MM.1S (cell line): ENCODE measurements around the gene C3orf18.

Experiments used
- DNase-seq: peaks from one replicate; pipeline ENCODE4 v3.0.0-alpha.2; 2015
- H2AFZ ChIP-seq: fragments of 300-600 bp; sonication (generic); 2 replicates; pipeline ENCODE4 v1.6.0; 2016; ENCODE audit warnings: antibody characterized with exemption, low read length
- H3F3A ChIP-seq: fragments of 300-600 bp; sonication (generic); 2 replicates; pipeline ENCODE4 v1.6.1; 2016; ENCODE audit warnings: mild to moderate bottlenecking, antibody characterized with exemption, low read length, moderate library complexity, mixed read lengths; ENCODE audit not compliant: insufficient read depth
- H3K27ac ChIP-seq: fragments of 300-600 bp; sonication (generic); 2 replicates; pipeline ENCODE4 v1.5.1; 2016; ENCODE audit warnings: mild to moderate bottlenecking, low read length
- H3K27me3 ChIP-seq: fragments of 300-600 bp; sonication (generic); replicated peaks from 2 replicates; pipeline ENCODE4 v1.6.0; 2016; ENCODE audit warnings: low read length; ENCODE audit not compliant: insufficient read depth
- H3K36me3 ChIP-seq: fragments of 300-600 bp; sonication (generic); replicated peaks from 2 replicates; pipeline ENCODE4 v1.6.1; 2016; ENCODE audit warnings: mild to moderate bottlenecking, low read length, mixed read lengths; ENCODE audit not compliant: insufficient read depth
- H3K4me1 ChIP-seq: fragments of 300-600 bp; sonication (generic); 2 replicates; pipeline ENCODE4 v1.6.1; 2016; ENCODE audit warnings: low read length, mixed read lengths
- H3K4me2 ChIP-seq: fragments of 300-600 bp; sonication (generic); 2 replicates; pipeline ENCODE4 v1.6.0; 2016; ENCODE audit warnings: low read depth, low read length
- H3K4me3 ChIP-seq: fragments of 300-600 bp; sonication (generic); 2 replicates; pipeline ENCODE4 v1.5.1; 2016; ENCODE audit warnings: low read length, mixed read lengths
- H3K79me2 ChIP-seq: fragments of 300-600 bp; sonication (generic); 2 replicates; pipeline ENCODE4 v1.6.1; 2016; ENCODE audit warnings: mixed run types, low read length, mixed read lengths
- H3K9ac ChIP-seq: fragments of 300-600 bp; sonication (generic); 2 replicates; pipeline ENCODE4 v1.6.1; 2016; ENCODE audit warnings: low read length, mixed read lengths
- H3K9me2 ChIP-seq: fragments of 300-600 bp; sonication (generic); replicated peaks from 2 replicates; pipeline ENCODE4 v1.6.1; 2016; ENCODE audit warnings: mild to moderate bottlenecking, low read length, mixed read lengths; ENCODE audit not compliant: insufficient read depth
- H3K9me3 ChIP-seq: fragments of 300-600 bp; sonication (generic); replicated peaks from 2 replicates; pipeline ENCODE4 v1.6.1; 2016; ENCODE audit warnings: mild to moderate bottlenecking, low read length, mixed read lengths; ENCODE audit not compliant: insufficient read depth
- H4K20me1 ChIP-seq: fragments of 300-600 bp; sonication (generic); 2 replicates; pipeline ENCODE4 v1.6.1; 2016; ENCODE audit warnings: mild to moderate bottlenecking, low read length, moderate library complexity, mixed read lengths; ENCODE audit not compliant: insufficient read depth
- EZH2 ChIP-seq: fragments of 300-600 bp; sonication (generic); optimal IDR thresholded peaks from 2 replicates; pipeline ENCODE3; 2017; ENCODE audit warnings: low read depth, mild to moderate bottlenecking, antibody characterized with exemption, low read length, mixed read lengths
- EZH2phosphoT487 ChIP-seq: fragments of 300-600 bp; sonication (generic); IDR thresholded peaks from 2 replicates; pipeline ENCODE4 v1.6.1; 2018; ENCODE audit warnings: antibody characterized with exemption, low read length
- TF ChIP-seq, protein P1 (sequence below): fragments of 300-600 bp; sonication (generic); IDR thresholded peaks from 2 replicates; pipeline ENCODE4 v1.5.1; 2016; ENCODE audit warnings: antibody characterized with exemption, low read length, mixed read lengths

The C3orf18 gene

DNA sequence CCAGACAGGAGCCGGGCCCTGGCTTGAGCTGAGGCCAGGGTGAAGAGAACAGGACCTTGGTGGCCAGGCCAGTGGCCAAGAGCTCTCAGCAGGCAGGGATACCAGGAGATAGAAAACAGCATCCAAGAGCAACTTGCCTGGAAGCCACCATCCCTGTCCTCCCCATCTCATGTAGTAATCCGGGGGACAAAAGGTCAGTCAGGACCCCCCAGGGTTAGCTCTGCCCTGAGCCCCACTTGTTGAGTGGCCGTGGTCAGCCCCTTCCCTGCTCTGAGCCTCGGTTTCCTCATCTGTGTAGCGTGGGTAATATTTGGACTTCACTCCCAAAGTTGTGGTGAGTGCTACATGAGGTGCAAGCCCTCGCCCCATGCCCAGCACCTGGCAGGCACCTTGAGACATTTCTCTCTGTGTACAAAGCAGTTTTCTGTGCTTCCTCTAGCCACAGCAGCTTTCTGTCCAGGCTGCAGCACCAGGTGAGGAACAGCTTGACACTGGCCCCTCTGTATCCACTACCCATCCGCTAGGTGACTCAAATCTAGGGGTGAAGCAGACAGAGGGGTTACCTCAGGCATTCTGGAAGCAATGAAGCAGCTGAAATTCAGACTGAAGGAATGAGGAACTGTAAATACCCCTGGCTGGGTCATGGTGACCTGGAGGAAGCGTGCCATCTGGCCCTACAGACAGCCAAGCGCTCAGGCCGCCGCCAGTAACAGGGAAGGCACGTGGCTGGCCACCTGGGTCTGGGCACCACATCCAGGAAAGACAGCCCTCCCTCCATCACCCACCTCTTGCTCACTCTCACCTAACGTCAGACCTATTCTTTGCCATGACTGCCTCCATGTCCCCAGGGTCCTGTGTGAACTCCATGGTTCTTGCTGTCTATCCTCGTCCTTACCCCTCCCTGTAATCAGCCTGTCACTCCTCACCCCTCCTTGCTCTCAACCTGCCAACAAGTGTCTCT, 37.4 kb upstream of the C3orf18 start:
- Histone ChIP-seq H3F3A (no peaks in the 10 kb centered on the region), H3K9me2 (no peaks in the 10 kb centered on the region), H4K20me1 (no peaks in the 10 kb centered on the region), H3K79me2 (no peaks in the 10 kb centered on the region), H3K4me3 (no peak overlapping the region), H3K27ac (peak overlapping the region; percentile 13; the same call in 1 of the 2 replicates), H3K9me3 (no peaks in the 10 kb centered on the region), H2AFZ (no peak overlapping the region), H3K36me3 (no peaks in the 10 kb centered on the region), H3K4me2 (no peak overlapping the region), H3K9ac (no peak overlapping the region), H3K4me1 (peaks cover 11% of the 10 kb centered on the region), H3K27me3 (no peaks in the 10 kb centered on the region)
- TF ChIP-seq EZH2phosphoT487: no peak
- TF ChIP-seq EZH2: no peak
- TF ChIP-seq, protein P1, sequence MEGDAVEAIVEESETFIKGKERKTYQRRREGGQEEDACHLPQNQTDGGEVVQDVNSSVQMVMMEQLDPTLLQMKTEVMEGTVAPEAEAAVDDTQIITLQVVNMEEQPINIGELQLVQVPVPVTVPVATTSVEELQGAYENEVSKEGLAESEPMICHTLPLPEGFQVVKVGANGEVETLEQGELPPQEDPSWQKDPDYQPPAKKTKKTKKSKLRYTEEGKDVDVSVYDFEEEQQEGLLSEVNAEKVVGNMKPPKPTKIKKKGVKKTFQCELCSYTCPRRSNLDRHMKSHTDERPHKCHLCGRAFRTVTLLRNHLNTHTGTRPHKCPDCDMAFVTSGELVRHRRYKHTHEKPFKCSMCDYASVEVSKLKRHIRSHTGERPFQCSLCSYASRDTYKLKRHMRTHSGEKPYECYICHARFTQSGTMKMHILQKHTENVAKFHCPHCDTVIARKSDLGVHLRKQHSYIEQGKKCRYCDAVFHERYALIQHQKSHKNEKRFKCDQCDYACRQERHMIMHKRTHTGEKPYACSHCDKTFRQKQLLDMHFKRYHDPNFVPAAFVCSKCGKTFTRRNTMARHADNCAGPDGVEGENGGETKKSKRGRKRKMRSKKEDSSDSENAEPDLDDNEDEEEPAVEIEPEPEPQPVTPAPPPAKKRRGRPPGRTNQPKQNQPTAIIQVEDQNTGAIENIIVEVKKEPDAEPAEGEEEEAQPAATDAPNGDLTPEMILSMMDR: no peak
- no peak for DNase-seq

DNA sequence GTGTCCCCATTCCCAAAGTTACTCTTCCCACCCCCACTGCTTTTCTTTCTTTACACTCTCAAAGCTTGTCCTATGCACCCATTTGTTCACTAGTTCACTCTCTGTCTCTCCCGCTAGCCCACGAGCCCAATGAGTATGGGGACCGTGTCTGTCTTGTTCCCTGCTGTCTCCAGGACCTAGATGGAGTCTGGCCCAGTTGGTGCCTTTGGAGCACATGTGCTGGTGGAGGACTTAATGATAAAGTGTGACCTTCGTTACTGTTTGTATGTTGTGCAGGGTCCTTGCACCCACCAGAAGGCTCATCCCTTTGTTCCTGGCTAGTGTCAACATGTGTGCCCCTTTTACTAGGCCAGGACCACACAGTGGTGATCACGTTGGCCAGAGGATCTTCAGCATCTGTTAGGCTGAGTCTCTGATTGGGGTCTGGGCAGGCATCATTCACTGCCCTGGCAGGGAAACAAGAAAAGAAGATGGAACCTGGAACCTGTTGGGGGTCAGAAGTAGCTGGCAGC, 36.6 kb upstream of the C3orf18 start:
- H3K9ac ChIP-seq: no peak overlapping the region
- H2AFZ ChIP-seq: no peak overlapping the region
- TF ChIP-seq, protein P1: no peak
- TF ChIP-seq EZH2phosphoT487: no peak
- no peak for TF ChIP-seq EZH2
- DNase-seq: no peak
- no peaks in the 10 kb centered on the region for H3K9me3 ChIP-seq
- H3F3A ChIP-seq: no peaks in the 10 kb centered on the region
- no peaks in the 10 kb centered on the region for H3K36me3 ChIP-seq
- H3K4me2 ChIP-seq: no peak overlapping the region
- H3K4me3 ChIP-seq: no peak overlapping the region
- H3K27ac ChIP-seq: no peak overlapping the region
- H3K9me2 ChIP-seq: no peaks in the 10 kb centered on the region
- H3K27me3 ChIP-seq: no peaks in the 10 kb centered on the region
- H3K4me1 ChIP-seq: peaks cover 11% of the 10 kb centered on the region
- H3K79me2 ChIP-seq: no peaks in the 10 kb centered on the region
- H4K20me1 ChIP-seq: no peaks in the 10 kb centered on the region

DNA sequence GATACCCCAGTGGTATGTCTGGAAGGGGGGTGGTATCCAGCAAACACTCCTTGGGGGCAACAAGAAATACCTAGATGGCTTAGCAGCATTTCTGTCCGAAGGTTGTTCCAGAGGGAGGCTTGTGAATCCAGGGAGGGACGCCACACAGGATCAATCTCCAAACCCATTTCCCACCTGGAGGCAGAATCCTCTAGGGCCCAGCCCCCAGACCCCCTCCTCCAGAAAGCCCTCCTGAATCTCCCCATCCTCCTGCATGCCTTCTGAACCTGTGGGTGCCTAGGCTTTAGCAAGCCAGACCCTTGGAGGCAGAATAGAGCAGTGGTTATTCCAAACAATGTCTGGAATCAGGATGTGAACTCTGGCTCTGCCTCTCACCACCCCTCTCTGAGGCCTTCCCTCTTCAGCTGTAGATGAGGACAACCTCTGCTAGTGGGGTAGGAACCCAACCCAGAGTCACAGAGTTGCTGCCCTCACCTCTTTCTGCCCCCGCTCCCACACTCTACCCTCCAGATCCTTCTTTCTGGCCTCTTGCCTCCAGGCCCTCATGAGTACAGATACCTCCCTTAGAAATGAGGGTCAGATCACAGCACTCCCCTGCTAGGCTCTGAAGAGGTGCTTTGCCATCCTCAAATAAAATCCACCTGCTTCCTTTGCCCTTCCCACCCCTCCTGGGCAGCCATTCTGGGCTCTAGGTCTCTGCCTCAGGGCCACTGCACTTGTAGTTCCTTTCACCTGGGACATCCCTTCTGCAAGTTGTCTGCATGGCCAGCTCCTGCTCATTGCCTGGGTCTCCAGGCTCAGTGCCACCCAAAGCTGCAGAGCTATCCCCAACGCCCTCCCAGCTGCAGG, 35.9 kb upstream of the C3orf18 start:
- Histone ChIP-seq H3K9ac (no peak overlapping the region), H3K4me2 (no peak overlapping the region)

More for the DNA sequence above, 35.9 kb upstream of the C3orf18 start:
- Histone ChIP-seq H3K9me2 (no peaks in the 10 kb centered on the region), H3K4me3 (no peak overlapping the region), H4K20me1 (no peaks in the 10 kb centered on the region), H3F3A (no peaks in the 10 kb centered on the region), H3K27ac (no peak overlapping the region), H3K79me2 (no peaks in the 10 kb centered on the region), H2AFZ (no peak overlapping the region), H3K36me3 (no peaks in the 10 kb centered on the region), H3K27me3 (no peaks in the 10 kb centered on the region), H3K4me1 (peaks cover 11% of the 10 kb centered on the region), H3K9me3 (no peaks in the 10 kb centered on the region)
- TF ChIP-seq, protein P1: no peak
- TF ChIP-seq EZH2 (no peak), EZH2phosphoT487 (no peak)
- no peak for DNase-seq
